GM21447 (cell line): Measurements from ENCODE around the gene ADNP2.

Source experiments
- ATAC-seq: cut with Tn5 transposase; IDR thresholded peaks from one replicate; pipeline ENCODE4 v1.9.1; 2021; ENCODE audit not compliant: unreplicated experiment

Gene ADNP2

DNA sequence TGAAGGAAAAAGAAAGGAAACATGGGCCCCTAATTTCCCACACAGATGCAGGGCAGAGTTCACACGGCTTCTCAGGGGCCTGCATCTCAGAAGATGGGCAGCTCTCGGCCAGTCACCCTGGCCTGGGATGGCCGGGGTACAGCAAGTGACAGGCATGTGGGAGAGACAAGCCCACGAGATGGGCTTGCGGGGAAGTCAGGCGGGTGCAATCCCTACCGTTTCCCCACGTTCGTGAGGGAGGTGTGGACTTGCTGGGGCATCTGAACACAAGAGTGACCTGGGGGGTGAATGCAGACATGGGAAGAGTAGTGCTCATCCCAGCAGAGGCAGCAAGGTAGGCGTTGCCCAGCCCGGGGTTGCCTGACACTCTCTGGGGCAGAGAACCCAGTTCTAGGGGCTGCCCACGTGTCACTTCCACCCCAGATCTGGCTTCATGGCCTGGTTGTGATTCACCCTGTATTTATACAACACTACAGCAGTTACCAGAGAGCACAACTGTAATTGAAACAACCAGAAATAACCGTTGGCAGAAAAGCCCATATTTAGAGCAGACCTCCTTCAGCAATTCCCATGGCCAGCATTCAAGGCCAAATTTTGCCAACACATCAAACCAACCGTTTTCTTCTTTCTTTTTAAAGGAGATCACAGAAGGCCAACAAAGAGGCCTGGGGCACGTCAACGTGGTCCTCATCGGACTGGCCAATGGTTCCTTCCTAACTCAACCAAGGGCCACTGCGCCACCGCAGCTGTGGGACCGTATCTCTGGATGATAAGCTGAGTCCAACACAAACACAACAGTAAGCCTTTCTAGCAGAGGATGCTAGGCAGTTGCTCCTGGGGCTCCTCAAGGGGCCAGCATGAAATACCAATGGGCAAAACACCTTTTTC lies 79.8 kb downstream of the ADNP2 start:
- no peak for ATAC-seq

DNA sequence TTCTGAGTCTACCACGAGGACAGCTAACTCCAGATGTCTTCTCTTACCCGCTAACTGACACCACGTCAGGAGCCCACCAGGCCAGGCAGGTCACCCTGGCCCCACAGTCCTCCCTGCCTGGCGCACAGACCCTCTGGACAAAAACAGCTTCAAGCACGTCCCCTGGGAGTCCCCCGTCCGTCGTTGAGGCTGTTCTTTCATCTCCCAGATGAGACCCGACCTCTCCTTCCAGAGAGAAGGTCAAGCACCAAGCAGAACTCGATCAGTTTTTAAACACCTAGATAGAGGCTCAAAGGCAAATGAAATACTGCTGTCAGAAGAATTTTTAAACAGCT lies 80.4 kb downstream of the ADNP2 start:
- no peak for ATAC-seq
